GM12891 (cell line): ENCODE results near the gene NDEL1.

Experiments used
- PAX5 ChIP-seq: IDR thresholded peaks from 2 replicates; pipeline ENCODE4 v1.6.1; 2011; ENCODE audit warnings: low read length, moderate library complexity, mild to moderate bottlenecking; ENCODE audit not compliant: insufficient read depth, severe bottlenecking
- POLR2A ChIP-seq: IDR thresholded peaks from 2 replicates; pipeline ENCODE4 v1.6.1; 2011; ENCODE audit warnings: low read depth, low read length, control low read depth
- POLR2AphosphoS5 ChIP-seq: IDR thresholded peaks from 2 replicates; pipeline ENCODE4 v1.6.1; 2011; ENCODE audit warnings: low read depth, low read length, control low read depth
- TAF1 ChIP-seq: IDR thresholded peaks from 2 replicates; pipeline ENCODE4 v1.6.1; 2011; ENCODE audit warnings: low read depth, low read length, control low read depth

DNA sequence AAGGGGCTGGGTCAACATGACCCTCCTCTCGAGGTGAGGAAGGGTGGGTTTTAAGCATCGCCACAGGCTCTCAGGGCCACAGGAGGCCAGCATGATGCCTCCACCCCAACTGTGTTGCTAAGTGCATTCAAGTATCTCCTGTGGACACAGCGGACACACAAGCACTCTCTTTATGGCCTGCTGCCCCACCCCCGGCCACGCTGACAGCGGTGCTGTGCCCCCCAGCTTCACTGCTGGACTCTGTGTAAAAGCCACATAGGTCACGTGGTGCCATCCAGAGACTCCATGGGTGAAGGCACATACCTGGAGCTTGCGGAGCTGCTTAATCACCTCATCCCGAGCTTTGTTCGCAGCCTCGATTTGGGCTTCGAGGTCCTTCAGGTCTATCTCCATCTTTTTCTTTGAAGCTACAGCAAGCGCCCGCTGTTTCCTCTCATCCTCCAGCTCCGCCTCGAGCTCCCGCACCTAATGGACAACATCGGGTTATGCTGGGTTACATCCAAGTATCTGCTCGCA lies 51.5 kb downstream of the NDEL1 start:
- TF ChIP-seq POLR2A, result no peak
- TF ChIP-seq POLR2AphosphoS5, result no peak
- no peak for TF ChIP-seq TAF1
- no peak for TF ChIP-seq PAX5
